DND-41 (cell line): Measurements from ENCODE around the gene CTSA.

Experiments
- CTCF ChIP-seq: IDR thresholded peaks from 2 replicates; pipeline ENCODE4 v1.5.1; 2012; ENCODE audit warnings: borderline replicate concordance, low read length, moderate library complexity, mild to moderate bottlenecking; ENCODE audit not compliant: poor library complexity, severe bottlenecking; ENCODE audit errors: extremely low read depth
- EZH2 ChIP-seq: IDR thresholded peaks from 3 replicates; pipeline ENCODE4 v1.6.1; 2012; ENCODE audit warnings: borderline replicate concordance, low read depth, mild to moderate bottlenecking, moderate library complexity, low read length, inconsistent platforms; ENCODE audit not compliant: severe bottlenecking

- TF ChIP-seq CTCF: no peak
- TF ChIP-seq EZH2: no peak
Measured at GRCh38 chr20:45943613-45944012, 52.5 kb downstream of the CTSA start.
